Stimulated activated CD8-positive, alpha-beta memory T cell treated with anti-CD3 and anti-CD28 coated beads, Interleukin-7, amount 100 ng/mL, for 24 hours (primary cell): ENCODE data around the gene DGKA.
"Not testable (repeated sequence)": the region's sequence is repeated elsewhere in the genome, so short reads cannot be mapped to it uniquely, and the experiment has no call there.

Experiments used
- DNase-seq: peaks from one replicate; pipeline ENCODE4 v3.0.0-alpha.2; 2020; ENCODE audit warnings: low read depth

The DGKA gene

DNA sequence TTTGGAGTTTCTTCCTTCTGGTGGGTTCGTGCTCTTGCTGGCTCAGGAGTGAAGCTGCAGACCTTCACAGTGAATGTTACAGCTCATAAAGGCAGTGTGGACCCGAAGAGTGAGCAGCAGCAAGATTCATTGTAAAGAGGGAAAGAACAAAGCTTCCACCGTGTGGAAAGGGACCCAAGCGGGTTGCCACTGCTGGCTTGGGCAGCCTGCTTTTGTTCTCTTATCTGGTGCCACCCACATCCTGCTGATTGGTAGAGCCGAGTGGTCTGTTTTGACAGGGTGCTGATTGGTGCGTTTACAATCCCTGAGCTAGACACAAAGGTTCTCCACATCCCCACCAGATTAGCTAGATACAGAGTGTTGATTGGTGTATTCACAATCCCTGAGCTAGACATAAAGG is 68.6 kb downstream of the DGKA start:
- not testable (repeated sequence) for DNase-seq

DNA sequence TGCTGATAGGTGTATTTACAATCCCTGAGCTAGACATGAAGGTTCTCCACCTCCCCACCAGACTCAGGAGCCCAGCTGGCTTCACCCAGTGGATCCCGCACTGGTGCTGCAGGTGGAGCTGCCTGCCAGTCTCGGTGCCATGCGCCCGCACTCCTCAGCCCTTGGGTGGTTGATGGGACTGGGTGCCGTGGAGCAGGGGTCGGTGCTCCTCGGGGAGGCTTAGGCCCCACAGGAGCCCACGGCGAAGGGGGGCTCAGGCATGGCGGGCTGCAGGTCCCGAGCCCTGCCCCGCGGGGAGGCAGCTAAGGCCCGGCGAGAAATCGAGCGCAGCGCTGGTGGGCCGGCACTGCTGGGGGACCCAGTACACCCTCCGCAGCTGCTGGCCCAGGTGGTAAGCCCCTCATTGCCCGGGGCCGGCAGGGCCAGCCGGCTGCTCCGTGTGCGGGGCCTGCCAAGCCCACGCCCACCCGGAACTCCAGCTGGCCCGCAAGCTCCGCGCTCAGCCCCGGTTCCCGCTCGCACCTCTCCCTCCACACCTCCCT is 69.1 kb downstream of the DGKA start:
- not testable (repeated sequence) for DNase-seq

DNA sequence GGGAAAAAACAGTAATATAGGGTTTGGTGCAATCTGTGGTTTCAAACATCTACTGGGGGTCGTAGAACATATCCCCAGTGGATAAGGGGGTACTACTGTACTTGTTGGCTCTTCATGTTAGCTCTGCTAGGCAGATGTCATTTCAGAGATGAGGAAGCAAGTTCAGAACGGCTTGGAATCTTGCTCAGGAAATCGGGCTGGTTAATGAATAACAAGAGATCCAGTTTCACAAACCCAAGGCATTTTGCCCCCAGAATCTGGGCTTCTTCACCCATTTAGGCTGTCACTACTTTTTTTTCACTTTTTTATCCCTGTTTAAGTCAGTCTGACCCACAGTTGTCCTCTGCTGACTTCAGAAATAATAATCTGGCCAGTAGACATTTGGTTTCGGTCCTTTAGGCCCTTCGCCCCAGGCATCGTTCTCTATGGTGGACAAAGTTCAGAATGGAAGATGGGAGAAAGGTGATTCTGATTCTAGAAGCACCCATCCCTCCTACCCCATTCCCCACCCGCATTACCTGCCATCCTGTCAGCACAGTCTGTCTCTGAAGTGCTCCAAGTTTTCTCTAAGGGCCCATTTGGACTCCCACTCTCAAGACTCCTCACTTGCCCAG is 70.6 kb downstream of the DGKA start:
- DNase-seq: no peak

DNA sequence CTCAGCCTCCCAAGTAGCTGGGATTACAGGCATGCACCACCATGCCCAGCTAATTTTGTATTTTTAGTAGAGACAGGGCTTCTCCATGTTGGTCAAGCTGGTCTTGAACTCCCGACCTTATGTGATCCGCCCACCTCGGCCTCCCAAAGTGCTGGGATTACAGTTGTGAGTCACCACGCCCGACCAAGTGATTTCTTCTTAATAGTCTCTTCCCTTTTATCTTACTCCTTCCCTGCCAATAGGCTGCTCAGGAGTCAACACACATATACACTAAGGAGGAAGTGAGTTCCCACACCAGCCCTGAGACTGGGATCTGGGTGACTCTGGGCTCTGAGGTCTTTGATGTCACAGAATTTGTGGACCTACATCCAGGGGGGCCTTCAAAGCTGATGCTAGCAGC is 72.4 kb downstream of the DGKA start:
- not testable (repeated sequence) for DNase-seq
